HG03280 (cell line): ENCODE results near the gene SNX24.

ENCODE experiments used
- ATAC-seq: cut with Tn5 transposase; IDR thresholded peaks from one replicate; pipeline ENCODE4 v1.9.1; 2021; ENCODE audit warnings: mild to moderate bottlenecking, moderate library complexity; ENCODE audit not compliant: unreplicated experiment

Gene SNX24

GRCh38 chr5:122999947-123000563, 154.6 kb downstream of the SNX24 start:
- peak; percentile 95 for ATAC-seq

- ATAC-seq, result no peak
These were observed 155.3 kb downstream of the SNX24 start for GRCh38 chr5:123000731-123001130.

GRCh38 chr5:123001808-123002207, 156.4 kb downstream of the SNX24 start:
- no peak for ATAC-seq

GRCh38 chr5:123007182-123007581, 161.8 kb downstream of the SNX24 start:
- no peak for ATAC-seq

- no peak for ATAC-seq
These were observed 162.3 kb downstream of the SNX24 start for GRCh38 chr5:123007754-123008153.

- no peak for ATAC-seq
These were observed 166.9 kb downstream of the SNX24 start for GRCh38 chr5:123012321-123012720.

GRCh38 chr5:123014689-123015088, 169.3 kb downstream of the SNX24 start:
- no peak for ATAC-seq

GRCh38 chr5:123028222-123028621, 182.8 kb downstream of the SNX24 start:
- ATAC-seq, result no peak

GRCh38 chr5:123033157-123033671, 187.8 kb downstream of the SNX24 start:
- no peak for ATAC-seq

GRCh38 chr5:123035360-123035917, 190.0 kb downstream of the SNX24 start:
- ATAC-seq, result no peak

- no peak for ATAC-seq
These were observed 190.5 kb downstream of the SNX24 start for GRCh38 chr5:123035918-123036390.

- peak; percentile 45 for ATAC-seq
These were observed 191.1 kb downstream of the SNX24 start, which contains the start of gene PPIC for GRCh38 chr5:123036391-123037103. PPIC (minus strand) TSS chr5:123036725; CDS start chr5:123036625, 100 bp downstream.

GRCh38 chr5:123037104-123037418, 191.6 kb downstream of the SNX24 start:
- peak; percentile 7 for ATAC-seq

GRCh38 chr5:123039673-123040072, 194.3 kb downstream of the SNX24 start:
- no peak for ATAC-seq

- no peak for ATAC-seq
These were observed 199.7 kb downstream of the SNX24 start for GRCh38 chr5:123044926-123045617.

GRCh38 chr5:123046222-123046621, 200.8 kb downstream of the SNX24 start:
- ATAC-seq, result no peak

- ATAC-seq, result no peak
These were observed 202.3 kb downstream of the SNX24 start for GRCh38 chr5:123047706-123048105.

- no peak for ATAC-seq
These were observed 205.8 kb downstream of the SNX24 start for GRCh38 chr5:123051206-123051605.
